GM23338 (cell line): ENCODE results near the gene BSCL2. TPM values are rescaled to one million over a fixed set of nuclear protein-coding genes. Genes with fewer than 3 reads are reported as not detected.

Source experiments
- ATAC-seq: fragments of 200-7000 bp; cut with Tn5 transposase; 3 replicates; pipeline ENCODE4 v1.9.1; 2020
- DNase-seq: peaks from one replicate; pipeline ENCODE4 v3.0.0-alpha.2; 2015; ENCODE audit warnings: low spot score
- H2AFZ ChIP-seq: fragments of 200-600 bp; sonication (generic); 2 replicates; pipeline ENCODE4 v1.8.0; 2016; ENCODE audit warnings: antibody characterized with exemption, mild to moderate bottlenecking, moderate library complexity
- H3F3A ChIP-seq: fragments of 200-600 bp; sonication (generic); replicated peaks from 2 replicates; pipeline ENCODE4 v1.8.0; 2017; ENCODE audit warnings: antibody characterized with exemption, mixed run types, low read depth
- H3K27ac ChIP-seq: fragments of 200-600 bp; sonication (generic); 2 replicates; pipeline ENCODE4 v1.6.1; 2016; ENCODE audit warnings: low read depth
- H3K27me3 ChIP-seq: fragments of 200-600 bp; sonication (generic); 2 replicates; pipeline ENCODE4 v1.8.0; 2016; ENCODE audit warnings: mild to moderate bottlenecking, mixed run types, moderate library complexity; ENCODE audit not compliant: insufficient read depth
- H3K36me3 ChIP-seq: fragments of 200-600 bp; sonication (generic); 2 replicates; pipeline ENCODE4 v1.8.0; 2016; ENCODE audit warnings: mild to moderate bottlenecking; ENCODE audit not compliant: insufficient read depth
- H3K4me1 ChIP-seq: fragments of 200-600 bp; sonication (generic); 2 replicates; pipeline ENCODE4 v1.8.0; 2016; ENCODE audit warnings: mild to moderate bottlenecking, moderate library complexity; ENCODE audit not compliant: insufficient read depth
- H3K4me2 ChIP-seq: fragments of 200-600 bp; sonication (generic); 2 replicates; pipeline ENCODE4 v1.7.1; 2017; ENCODE audit warnings: mixed run types
- H3K4me3 ChIP-seq: fragments of 200-600 bp; sonication (generic); 2 replicates; pipeline ENCODE4 v1.6.1; 2016; ENCODE audit warnings: mixed run types
- H3K79me2 ChIP-seq: fragments of 200-600 bp; sonication (generic); replicated peaks from 2 replicates; pipeline ENCODE4 v1.8.0; 2017; ENCODE audit warnings: mild to moderate bottlenecking; ENCODE audit not compliant: insufficient read depth
- H3K9me2 ChIP-seq: fragments of 200-600 bp; sonication (generic); 2 replicates; pipeline ENCODE4 v1.8.0; 2017; ENCODE audit not compliant: insufficient read depth
- H4K20me1 ChIP-seq: fragments of 200-600 bp; sonication (generic); replicated peaks from 2 replicates; pipeline ENCODE4 v1.8.0; 2017; ENCODE audit warnings: mild to moderate bottlenecking; ENCODE audit not compliant: insufficient read depth
- H3K27ac Mint-ChIP-seq: 2 replicates; pipeline ENCODE4 v1.8.0; 2020; ENCODE audit warnings: inconsistent platforms, mild to moderate bottlenecking, moderate library complexity, mixed read lengths
- H3K27me3 Mint-ChIP-seq: 3 replicates; pipeline ENCODE4 v1.8.0; 2022; ENCODE audit warnings: low read depth, mild to moderate bottlenecking, moderate library complexity, mixed read lengths, inconsistent platforms; ENCODE audit not compliant: insufficient read depth, poor library complexity
- H3K36me3 Mint-ChIP-seq: 3 replicates; pipeline ENCODE4 v1.8.0; 2021; ENCODE audit warnings: low read depth, mild to moderate bottlenecking, inconsistent platforms, moderate library complexity, mixed read lengths
- H3K4me1 Mint-ChIP-seq: 3 replicates; pipeline ENCODE4 v1.8.0; 2020; ENCODE audit warnings: mild to moderate bottlenecking, inconsistent platforms, mixed read lengths
- H3K4me3 Mint-ChIP-seq: 3 replicates; pipeline ENCODE4 v1.8.0; 2021; ENCODE audit warnings: moderate library complexity, mild to moderate bottlenecking, inconsistent platforms, mixed read lengths
- H3K9me3 Mint-ChIP-seq: 3 replicates; pipeline ENCODE4 v1.8.0; 2020; ENCODE audit warnings: moderate library complexity, mild to moderate bottlenecking, inconsistent platforms, mixed read lengths
- CREB1 ChIP-seq: fragments of 250-450 bp; sonication (Bioruptor Pico); IDR thresholded peaks from 2 replicates; pipeline ENCODE4 v1.5.0; 2020; ENCODE audit warnings: low read depth, mild to moderate bottlenecking, moderate library complexity
- EZH2 ChIP-seq: fragments of 200-600 bp; sonication (generic); IDR thresholded peaks from one replicate; pipeline ENCODE4 v1.8.0; 2017; ENCODE audit warnings: antibody characterized with exemption, mild to moderate bottlenecking, low read depth; ENCODE audit not compliant: unreplicated experiment
- JUNB ChIP-seq: IDR thresholded peaks from one replicate; pipeline ENCODE4 v1.6.1; 2016; ENCODE audit warnings: antibody characterized with exemption; ENCODE audit not compliant: unreplicated experiment
- POLR2AphosphoS5 ChIP-seq: IDR thresholded peaks from 2 replicates; pipeline ENCODE4 v1.6.1; 2016; ENCODE audit warnings: antibody characterized with exemption, low read depth
- STAT1 ChIP-seq: IDR thresholded peaks from one replicate; pipeline ENCODE4 v1.6.1; 2016; ENCODE audit warnings: antibody characterized with exemption; ENCODE audit not compliant: unreplicated experiment
- polyA plus RNA-seq: library from polyadenylated mRNA; unstranded; fragments of >200 nt; fragmentation: Nextera tagmentation; extraction: Ambion mirVana; gene quantifications from 2 replicates; pipeline ENCODE4 v1.2.1, GENCODE V29; 2016
- total RNA-seq: library from RNA; depleted of rRNA; stranded (reverse); fragments of >200 nt; shearing (Covaris generic); gene quantifications from 2 replicates; pipeline ENCODE4 v1.2.3, GENCODE V29; 2014
- TF ChIP-seq, protein P1 (sequence below): fragments of 250-450 bp; sonication (Bioruptor Pico); IDR thresholded peaks from 2 replicates; pipeline ENCODE4 v1.5.0; 2020; ENCODE audit warnings: mild to moderate bottlenecking, moderate library complexity
- TF ChIP-seq, protein P2 (sequence below): IDR thresholded peaks from 2 replicates; pipeline ENCODE4 v1.6.1; 2016; ENCODE audit warnings: antibody characterized with exemption

BSCL2 gene
- total and polyA plus RNA-seq, 2 experiments from 2014 or later: 60.2 to 81.7 TPM

DNA sequence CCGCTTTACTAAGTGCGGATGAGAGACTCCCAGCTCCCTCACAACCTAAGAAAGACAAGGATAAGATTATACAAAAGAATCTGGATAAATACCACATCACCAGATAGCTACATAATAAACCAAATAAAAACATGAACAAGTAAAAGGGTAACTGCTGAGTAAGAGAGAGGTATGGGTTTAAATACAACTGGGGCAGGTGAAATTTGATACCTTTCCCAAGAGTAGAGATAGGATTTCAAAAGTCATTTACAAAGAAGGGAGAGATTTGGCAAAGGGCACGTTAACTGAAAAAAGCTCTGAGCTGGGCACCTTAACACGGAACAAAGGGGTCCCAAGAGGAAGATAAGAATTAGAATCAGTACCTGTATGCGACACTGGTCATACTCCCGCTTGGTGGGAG is 30.1 kb downstream of the BSCL2 start:
- peaks cover 20% of the 10 kb centered on the region for H3K4me1 Mint-ChIP-seq
- H3K27me3 Mint-ChIP-seq: peaks cover 10% of the 10 kb centered on the region
- TF ChIP-seq, protein P1, sequence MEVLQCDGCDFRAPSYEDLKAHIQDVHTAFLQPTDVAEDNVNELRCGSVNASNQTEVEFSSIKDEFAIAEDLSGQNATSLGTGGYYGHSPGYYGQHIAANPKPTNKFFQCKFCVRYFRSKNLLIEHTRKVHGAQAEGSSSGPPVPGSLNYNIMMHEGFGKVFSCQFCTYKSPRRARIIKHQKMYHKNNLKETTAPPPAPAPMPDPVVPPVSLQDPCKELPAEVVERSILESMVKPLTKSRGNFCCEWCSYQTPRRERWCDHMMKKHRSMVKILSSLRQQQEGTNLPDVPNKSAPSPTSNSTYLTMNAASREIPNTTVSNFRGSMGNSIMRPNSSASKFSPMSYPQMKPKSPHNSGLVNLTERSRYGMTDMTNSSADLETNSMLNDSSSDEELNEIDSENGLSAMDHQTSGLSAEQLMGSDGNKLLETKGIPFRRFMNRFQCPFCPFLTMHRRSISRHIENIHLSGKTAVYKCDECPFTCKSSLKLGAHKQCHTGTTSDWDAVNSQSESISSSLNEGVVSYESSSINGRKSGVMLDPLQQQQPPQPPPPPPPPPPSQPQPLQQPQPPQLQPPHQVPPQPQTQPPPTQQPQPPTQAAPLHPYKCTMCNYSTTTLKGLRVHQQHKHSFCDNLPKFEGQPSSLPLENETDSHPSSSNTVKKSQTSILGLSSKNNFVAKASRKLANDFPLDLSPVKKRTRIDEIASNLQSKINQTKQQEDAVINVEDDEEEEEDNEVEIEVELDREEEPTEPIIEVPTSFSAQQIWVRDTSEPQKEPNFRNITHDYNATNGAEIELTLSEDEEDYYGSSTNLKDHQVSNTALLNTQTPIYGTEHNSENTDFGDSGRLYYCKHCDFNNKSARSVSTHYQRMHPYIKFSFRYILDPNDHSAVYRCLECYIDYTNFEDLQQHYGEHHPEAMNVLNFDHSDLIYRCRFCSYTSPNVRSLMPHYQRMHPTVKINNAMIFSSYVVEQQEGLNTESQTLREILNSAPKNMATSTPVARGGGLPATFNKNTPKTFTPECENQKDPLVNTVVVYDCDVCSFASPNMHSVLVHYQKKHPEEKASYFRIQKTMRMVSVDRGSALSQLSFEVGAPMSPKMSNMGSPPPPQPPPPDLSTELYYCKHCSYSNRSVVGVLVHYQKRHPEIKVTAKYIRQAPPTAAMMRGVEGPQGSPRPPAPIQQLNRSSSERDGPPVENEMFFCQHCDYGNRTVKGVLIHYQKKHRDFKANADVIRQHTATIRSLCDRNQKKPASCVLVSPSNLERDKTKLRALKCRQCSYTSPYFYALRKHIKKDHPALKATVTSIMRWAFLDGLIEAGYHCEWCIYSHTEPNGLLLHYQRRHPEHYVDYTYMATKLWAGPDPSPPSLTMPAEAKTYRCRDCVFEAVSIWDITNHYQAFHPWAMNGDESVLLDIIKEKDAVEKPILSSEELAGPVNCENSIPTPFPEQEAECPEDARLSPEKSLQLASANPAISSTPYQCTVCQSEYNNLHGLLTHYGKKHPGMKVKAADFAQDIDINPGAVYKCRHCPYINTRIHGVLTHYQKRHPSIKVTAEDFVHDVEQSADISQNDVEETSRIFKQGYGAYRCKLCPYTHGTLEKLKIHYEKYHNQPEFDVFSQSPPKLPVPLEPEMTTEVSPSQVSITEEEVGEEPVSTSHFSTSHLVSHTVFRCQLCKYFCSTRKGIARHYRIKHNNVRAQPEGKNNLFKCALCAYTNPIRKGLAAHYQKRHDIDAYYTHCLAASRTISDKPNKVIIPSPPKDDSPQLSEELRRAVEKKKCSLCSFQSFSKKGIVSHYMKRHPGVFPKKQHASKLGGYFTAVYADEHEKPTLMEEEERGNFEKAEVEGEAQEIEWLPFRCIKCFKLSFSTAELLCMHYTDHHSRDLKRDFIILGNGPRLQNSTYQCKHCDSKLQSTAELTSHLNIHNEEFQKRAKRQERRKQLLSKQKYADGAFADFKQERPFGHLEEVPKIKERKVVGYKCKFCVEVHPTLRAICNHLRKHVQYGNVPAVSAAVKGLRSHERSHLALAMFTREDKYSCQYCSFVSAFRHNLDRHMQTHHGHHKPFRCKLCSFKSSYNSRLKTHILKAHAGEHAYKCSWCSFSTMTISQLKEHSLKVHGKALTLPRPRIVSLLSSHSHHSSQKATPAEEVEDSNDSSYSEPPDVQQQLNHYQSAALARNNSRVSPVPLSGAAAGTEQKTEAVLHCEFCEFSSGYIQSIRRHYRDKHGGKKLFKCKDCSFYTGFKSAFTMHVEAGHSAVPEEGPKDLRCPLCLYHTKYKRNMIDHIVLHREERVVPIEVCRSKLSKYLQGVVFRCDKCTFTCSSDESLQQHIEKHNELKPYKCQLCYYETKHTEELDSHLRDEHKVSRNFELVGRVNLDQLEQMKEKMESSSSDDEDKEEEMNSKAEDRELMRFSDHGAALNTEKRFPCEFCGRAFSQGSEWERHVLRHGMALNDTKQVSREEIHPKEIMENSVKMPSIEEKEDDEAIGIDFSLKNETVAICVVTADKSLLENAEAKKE: no peak
- TF ChIP-seq EZH2 (no peak), POLR2AphosphoS5 (no peak), STAT1 (no peak), JUNB (no peak), CREB1 (no peak)
- TF ChIP-seq, protein P2, sequence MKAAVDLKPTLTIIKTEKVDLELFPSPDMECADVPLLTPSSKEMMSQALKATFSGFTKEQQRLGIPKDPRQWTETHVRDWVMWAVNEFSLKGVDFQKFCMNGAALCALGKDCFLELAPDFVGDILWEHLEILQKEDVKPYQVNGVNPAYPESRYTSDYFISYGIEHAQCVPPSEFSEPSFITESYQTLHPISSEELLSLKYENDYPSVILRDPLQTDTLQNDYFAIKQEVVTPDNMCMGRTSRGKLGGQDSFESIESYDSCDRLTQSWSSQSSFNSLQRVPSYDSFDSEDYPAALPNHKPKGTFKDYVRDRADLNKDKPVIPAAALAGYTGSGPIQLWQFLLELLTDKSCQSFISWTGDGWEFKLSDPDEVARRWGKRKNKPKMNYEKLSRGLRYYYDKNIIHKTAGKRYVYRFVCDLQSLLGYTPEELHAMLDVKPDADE: no peak
- no peak for ATAC-seq
- Histone ChIP-seq H3K4me3 (peak overlapping the region; percentile 99; the same call in 1 of the 2 replicates), H4K20me1 (no peaks in the 10 kb centered on the region; the same call in 1 of the 2 replicates), H3K4me2 (peak overlapping the region; percentile 98; the same call in 1 of the 2 replicates), H3K27me3 (no peaks in the 10 kb centered on the region), H3F3A (peaks cover 32% of the 10 kb centered on the region), H3K79me2 (peaks cover 31% of the 10 kb centered on the region), H3K4me1 (peaks cover 20% of the 10 kb centered on the region), H3K36me3 (no peaks in the 10 kb centered on the region), H3K27ac (peak overlapping the region; percentile 69; the same call in 1 of the 2 replicates), H2AFZ (no peak overlapping the region), H3K9me2 (no peaks in the 10 kb centered on the region)
- H3K9me3 Mint-ChIP-seq: no peaks in the 10 kb centered on the region
- no peak for DNase-seq
- peaks cover 48% of the 10 kb centered on the region for H3K36me3 Mint-ChIP-seq
- H3K4me3 Mint-ChIP-seq: peak overlapping the region; percentile 80
- peak overlapping the region; percentile 54; the same call in 1 of the 2 replicates for H3K27ac Mint-ChIP-seq
